CD4-positive, alpha-beta T cell (primary cell): ENCODE data around the gene THADA. TPM values are rescaled to one million over a fixed set of nuclear protein-coding genes. Genes with fewer than 3 reads are reported as not detected.

Experiments used
- ATAC-seq: fragments of 200-7000 bp; cut with Tn5 transposase; one replicate; pipeline ENCODE4 v1.10.0; 2022; ENCODE audit warnings: mild to moderate bottlenecking; ENCODE audit not compliant: poor library complexity
- CTCF ChIA-PET: fragments of 350-600 bp; sonication (Branson Sonifier 250); formaldehyde crosslinking; loops from one replicate; lab custom pipeline; 2021; ENCODE audit warnings: antibody characterized with exemption, inconsistent platforms; lab: Charles Lee
- POLR2A ChIA-PET: fragments of 350-600 bp; sonication (Branson Sonifier 250); formaldehyde crosslinking; loops from one replicate; lab custom pipeline; 2021; ENCODE audit warnings: antibody characterized with exemption, inconsistent platforms; lab: Charles Lee
- DNase-seq, 14 experiments: peaks; one replicate each; pipeline ENCODE4 v3.0.0-alpha.2; 2013 to 2020; ENCODE audit warnings: mixed read lengths in 2 of 14
- H3K27ac ChIP-seq, 2 donors: one replicate each; pipeline versions ENCODE4 v1.5.1 to v1.7.0; 2013; ENCODE audit warnings: low read length in 2 of 2, low read depth in 1 of 2, mild to moderate bottlenecking in 1 of 2
- H3K27me3 ChIP-seq, 2 experiments: 1 replicate in 1 of 2; 2 replicates in 1 of 2; pipeline versions ENCODE4 v1.6.1 to v1.7.0; 2013; ENCODE audit warnings: low read length in 2 of 2, control low read depth in 1 of 2, mild to moderate bottlenecking in 1 of 2, moderate library complexity in 1 of 2; ENCODE audit not compliant: insufficient read depth in 2 of 2, control insufficient read depth in 1 of 2
- H3K36me3 ChIP-seq: one replicate; pipeline ENCODE4 v1.6.1; 2013; ENCODE audit warnings: low read length, control low read depth; ENCODE audit not compliant: insufficient read depth
- H3K4me1 ChIP-seq: one replicate; pipeline ENCODE4 v1.6.1; 2013; ENCODE audit warnings: low read length, control low read depth; ENCODE audit not compliant: insufficient read depth
- H3K4me3 ChIP-seq: one replicate; pipeline ENCODE4 v1.5.1; 2013; ENCODE audit warnings: mild to moderate bottlenecking, low read length, moderate library complexity
- H3K9me3 ChIP-seq, 2 experiments: 1 replicate in 1 of 2; 2 replicates in 1 of 2; pipeline versions ENCODE4 v1.6.1 to v1.7.0; 2013; ENCODE audit warnings: low read length in 2 of 2, mild to moderate bottlenecking in 2 of 2, control low read depth in 1 of 2, moderate library complexity in 1 of 2; ENCODE audit not compliant: control insufficient read depth in 1 of 2, insufficient read depth in 1 of 2
- H3K27ac Mint-ChIP-seq: one replicate; pipeline ENCODE4 v1.8.0; 2020; ENCODE audit warnings: mixed read lengths
- H3K27me3 Mint-ChIP-seq: one replicate; pipeline ENCODE4 v1.8.0; 2021; ENCODE audit warnings: mixed read lengths
- H3K36me3 Mint-ChIP-seq: one replicate; pipeline ENCODE4 v1.8.0; 2021; ENCODE audit warnings: low read depth, mixed read lengths
- H3K4me1 Mint-ChIP-seq: one replicate; pipeline ENCODE4 v1.8.0; 2021; ENCODE audit warnings: low read depth, mixed read lengths
- H3K4me3 Mint-ChIP-seq: one replicate; pipeline ENCODE4 v1.8.0; 2020; ENCODE audit warnings: mild to moderate bottlenecking, mixed read lengths
- H3K9me3 Mint-ChIP-seq: one replicate; pipeline ENCODE4 v1.8.0; 2020; ENCODE audit warnings: mixed read lengths
- CTCF ChIP-seq: fragments of 200-600 bp; IDR thresholded peaks from one replicate; pipeline ENCODE4 v1.8.0; 2022; ENCODE audit warnings: antibody characterized with exemption, mild to moderate bottlenecking
- intact Hi-C, 2 experiments: fragments of 100-400 bp; cut with DNase I in 1 of 2; cut with micrococcal nuclease in 1 of 2; formaldehyde crosslinking; loops; one replicate each; pipeline versions ENCODE4 v1.15.1 to v1.9.0; 2023 to 2025; cut with DNase I, micrococcal nuclease
- total RNA-seq, 174 experiments: library from RNA in 2 of 174; stranded (reverse) in 2 of 174; gene quantifications; one replicate each; pipeline ENCODE4 v1.2.3 and lab custom pipeline; 2021 to 2026

The THADA gene
- total RNA-seq, 2 experiments from 2014 or later = 29.3 to 32.9 TPM

GRCh38 chr2:43419876-43420275, 176.0 kb downstream of the THADA start:
- DNase-seq (peak in 2 of 14 experiments; percentile 12 to 22), ATAC-seq (no peak)
- ChIA-PET CTCF (no interaction called here), POLR2A (no interaction called here)
- Mint-ChIP-seq H3K4me1 (peaks cover 12% of the 10 kb centered on the region), H3K36me3 (peaks cover 51% of the 10 kb centered on the region), H3K9me3 (no peaks in the 10 kb centered on the region), H3K27me3 (no peaks in the 10 kb centered on the region), H3K27ac (no peak overlapping the region), H3K4me3 (no peak overlapping the region)
- Histone ChIP-seq H3K27ac (no peak overlapping the region), H3K36me3 (no peaks in the 10 kb centered on the region), H3K9me3 (no peaks in the 10 kb centered on the region), H3K4me1 (peaks cover 7% of the 10 kb centered on the region), H3K4me3 (no peak overlapping the region), H3K27me3 (no peaks in the 10 kb centered on the region)
- intact Hi-C loops = no loop called here
- no peak for TF ChIP-seq CTCF

- DNase-seq (no peak), ATAC-seq (no peak)
- TF ChIP-seq CTCF = no peak
- Mint-ChIP-seq H3K4me3 (no peak overlapping the region), H3K4me1 (peaks cover 12% of the 10 kb centered on the region), H3K9me3 (no peaks in the 10 kb centered on the region), H3K36me3 (peaks cover 53% of the 10 kb centered on the region), H3K27ac (no peak overlapping the region), H3K27me3 (no peaks in the 10 kb centered on the region)
- CTCF ChIA-PET = no interaction called here
- no peak overlapping the region for H3K27ac ChIP-seq
- POLR2A ChIA-PET = no interaction called here
- H3K36me3 ChIP-seq = peaks cover 4% of the 10 kb centered on the region
- peaks cover 1% of the 10 kb centered on the region for H3K4me1 ChIP-seq
- H3K27me3 ChIP-seq = no peaks in the 10 kb centered on the region
- intact Hi-C loops = no loop called here
- H3K9me3 ChIP-seq = no peaks in the 10 kb centered on the region
- H3K4me3 ChIP-seq = no peak overlapping the region
These were observed 176.6 kb downstream of the THADA start for GRCh38 chr2:43419243-43419642.

GRCh38 chr2:43418680-43419079, 177.2 kb downstream of the THADA start:
- Mint-ChIP-seq H3K4me1 (peaks cover 11% of the 10 kb centered on the region), H3K36me3 (peaks cover 56% of the 10 kb centered on the region), H3K9me3 (no peaks in the 10 kb centered on the region), H3K27me3 (no peaks in the 10 kb centered on the region), H3K4me3 (no peak overlapping the region), H3K27ac (no peak overlapping the region)
- ATAC-seq = no peak
- intact Hi-C loops = no loop called here
- Histone ChIP-seq H3K4me3 (no peak overlapping the region), H3K27ac (no peak overlapping the region), H3K4me1 (no peaks in the 10 kb centered on the region), H3K27me3 (no peaks in the 10 kb centered on the region), H3K36me3 (peaks cover 4% of the 10 kb centered on the region), H3K9me3 (no peaks in the 10 kb centered on the region)
- no peak for DNase-seq
- CTCF ChIA-PET = no interaction called here
- no peak for TF ChIP-seq CTCF
- POLR2A ChIA-PET = no interaction called here
